ENCODE measurements around the gene GGPS1. TPM values are rescaled to one million over a fixed set of nuclear protein-coding genes. Genes with fewer than 3 reads are reported as not detected.

GGPS1 gene
- total and polyA plus RNA-seq, 2 of the 8 experiments (the other 6 are each of a cell fraction or from before 2014, with no cell fraction given): 20.9 to 43.6 TPM

DNA sequence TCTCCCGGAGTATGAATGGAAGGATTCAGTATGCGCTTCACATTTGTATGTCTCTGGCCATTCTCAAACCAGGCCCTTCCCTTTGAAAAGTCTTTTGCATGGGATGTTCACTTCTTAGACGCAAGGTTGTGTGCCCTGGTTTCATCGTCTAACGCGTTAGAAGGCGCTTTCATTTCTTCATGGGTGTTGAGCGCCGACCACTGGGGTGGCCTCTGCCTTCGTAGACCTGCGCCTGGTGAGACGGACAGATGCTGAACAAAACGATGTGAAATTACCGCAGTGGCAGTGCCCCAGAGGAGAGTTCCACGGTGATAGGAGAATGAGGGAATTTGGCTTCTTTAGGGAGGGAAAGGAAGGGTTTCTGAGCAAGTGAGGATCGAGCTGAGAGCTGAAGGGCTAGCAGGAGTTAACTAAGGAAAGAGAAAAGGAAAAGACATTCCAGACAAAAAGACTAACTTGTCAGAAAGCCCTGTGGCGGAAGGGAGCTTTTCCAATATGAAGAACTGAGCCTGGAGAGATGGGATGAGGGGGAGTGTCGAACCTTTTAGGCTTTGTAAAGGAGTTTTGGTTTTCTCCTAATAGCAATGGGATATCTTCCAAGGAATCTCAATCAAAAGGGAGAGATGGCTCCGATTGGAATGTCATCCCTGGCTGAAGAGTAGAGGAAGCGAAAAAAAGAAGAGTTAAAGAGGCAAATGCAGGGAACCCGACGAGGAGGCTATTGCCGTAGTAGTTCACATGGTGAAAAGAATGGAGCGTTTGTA is 951 bp downstream of the GGPS1 start:
- H4K5ac ChIP-seq (ENCODE audit: insufficient read length, low read depth, low read length): no peak overlapping the region
- H3K14ac ChIP-seq (ENCODE audit: insufficient read length): no peak overlapping the region
- H2BK5ac ChIP-seq (ENCODE audit: low read depth, low read length): peak overlapping the region; percentile 97
- no peak overlapping the region; the same call in 1 of the 2 replicates for H2AK5ac ChIP-seq (ENCODE audit: low read depth, low read length)
- peak overlapping the region; percentile 73 to 96 for H3K4me2 ChIP-seq (ENCODE audit: insufficient read depth in 1 of 2, low read depth in 2 of 2, low read length in 2 of 2)
- peak overlapping the region; percentile 6; the same call in 1 of the 2 replicates for H2AFZ ChIP-seq (ENCODE audit: low read length)
- 10% methylated on average over 24 of the region's 24 CpGs; no CpG with 5 or more reads in 1 of the 2 experiments for WGBS, 2 experiments (ENCODE audit: extremely low coverage in 1 of 2, insufficient coverage in 1 of 2, insufficient read length in 1 of 2, insufficient replicate concordance in 2 of 2, low coverage in 1 of 2, low lambda C conversion rate in 2 of 2, missing lambda C conversion rate in 1 of 2)
- POLR2A ChIA-PET (ENCODE audit: partially characterized antibody): interaction anchor here (0.7 to 6.8 kb wide), 22 partner anchors 10 to 200 kb away, joined by 3 to 39 read pairs (median 4); partner anchors contain the start of genes B3GALNT2, TBCE and TOMM20
- no peaks in the 10 kb centered on the region for H3K9me3 ChIP-seq (ENCODE audit: insufficient read depth in 2 of 2, low read depth in 1 of 2, low read length in 1 of 2)
- peak overlapping the region; percentile 73; the same call in 1 of the 2 replicates for H3K18ac ChIP-seq (ENCODE audit: extremely low read depth, low read length)
- no peaks in the 10 kb centered on the region for H3K27me3 ChIP-seq (replicated peaks in 1 of 4; ENCODE audit: control insufficient read depth in 3 of 4, extremely low read depth in 1 of 4, insufficient read depth in 3 of 4, low read length in 3 of 4)
- H4K20me1 ChIP-seq (replicated peaks in 1 of 2; ENCODE audit: control insufficient read depth in 1 of 2, insufficient read depth in 2 of 2, low read length in 2 of 2): peaks cover 0 to 6% of the 10 kb centered on the region in 2 experiments
- peak overlapping the region; percentile 88 for H3K27ac ChIP-seq (ENCODE audit: low read depth, low read length)
- no peak overlapping the region for H2BK15ac ChIP-seq (ENCODE audit: low read length)
- peak overlapping the region; percentile 78 to 95 (median 86) for H3K4me3 ChIP-seq (ENCODE audit: extremely low read depth in 1 of 4, insufficient read depth in 2 of 4, low read depth in 3 of 4, low read length in 4 of 4)
- no peak overlapping the region for H3K4ac ChIP-seq (replicated peaks; ENCODE audit: insufficient read length, low read depth, low read length)
- CTCF ChIA-PET (ENCODE audit: partially characterized antibody): interaction anchor here (0.8 to 5.1 kb wide), 5 partner anchors 8 to 87 kb away, joined by 3 to 34 read pairs (median 4); no protein-coding TSS in a partner anchor
- no peak overlapping the region for H2BK120ac ChIP-seq (replicated peaks; ENCODE audit: low read depth, low read length)
- H2BK12ac ChIP-seq (ENCODE audit: low read depth, low read length): no peak overlapping the region; the same call in 1 of the 2 replicates
- peak overlapping the region; percentile 13 for H3K56ac ChIP-seq (replicated peaks; ENCODE audit: insufficient read length, low read depth, low read length)
- no peak overlapping the region for H3K23ac ChIP-seq (ENCODE audit: insufficient read length)
- FAIRE-seq: no peak
- H4K8ac ChIP-seq (ENCODE audit: extremely low read depth, insufficient read depth, low read length): no peak overlapping the region
- no peak overlapping the region for H2BK20ac ChIP-seq (ENCODE audit: low read length)
- peak overlapping the region; percentile 86 to 99 (median 97) for H3K9ac ChIP-seq (replicated peaks in 1 of 4; ENCODE audit: extremely low read depth in 1 of 4, low read depth in 3 of 4, low read length in 3 of 4)
- peak in 1 of 2 experiments; percentile 55 for DNase-seq (ENCODE audit: low read depth in 1 of 2, low spot score in 2 of 2)
- H3K23me2 ChIP-seq (ENCODE audit: low read depth, low read length): peaks cover 5% of the 10 kb centered on the region
- peaks cover 21 to 86% of the 10 kb centered on the region in 2 experiments for H3K79me2 ChIP-seq (ENCODE audit: control insufficient read depth in 1 of 2, insufficient read depth in 2 of 2, low read length in 2 of 2)
- H3K4me1 ChIP-seq (replicated peaks in 1 of 4; ENCODE audit: control insufficient read depth in 3 of 4, insufficient read depth in 4 of 4, low read length in 3 of 4): peaks cover 0 to 8% (median 1%) of the 10 kb centered on the region in 4 experiments; a peak in 3 of 7 replicates
- no peaks in the 10 kb centered on the region for H3K79me1 ChIP-seq (ENCODE audit: low read depth, low read length)
- no peak overlapping the region for H4K91ac ChIP-seq (replicated peaks; ENCODE audit: insufficient read length, low read length)
- H3K36me3 ChIP-seq (ENCODE audit: control insufficient read depth in 2 of 4, insufficient read depth in 4 of 4, low read length in 3 of 4): peaks cover 0 to 8% (median 0%) of the 10 kb centered on the region in 4 experiments; a peak in 2 of 8 replicates
- TF ChIP-seq TAF7 (optimal IDR thresholded peaks at IDR 0.05; ENCODE audit: borderline replicate concordance, low read depth, low read length): no peak
- no peak for TF ChIP-seq CBX8 (IDR thresholded peaks at IDR 0.05; ENCODE audit: borderline replicate concordance, low read depth, low read length)
- TF ChIP-seq KDM1A (IDR thresholded peaks at IDR 0.05; ENCODE audit: borderline replicate concordance, low read length): no peak
- no peak for TF ChIP-seq CREB1 (IDR thresholded peaks at IDR 0.05)
- TF ChIP-seq TAF1 (IDR thresholded peaks at IDR 0.05; ENCODE audit: low read depth, low read length): no peak
- no peak for TF ChIP-seq NANOG (IDR thresholded peaks at IDR 0.05; ENCODE audit: insufficient read depth, low read depth, low read length, poor library complexity, severe bottlenecking)
- TF ChIP-seq YY1 (IDR thresholded peaks at IDR 0.05; ENCODE audit: low read depth, low read length): no peak
- peak in 1 of 2 experiments; percentile 40; a peak in 1 of 4 replicates for TF ChIP-seq SIN3A (conservative IDR thresholded peaks at IDR 0.05 in 1 of 2, IDR thresholded peaks at IDR 0.05 in 1 of 2; ENCODE audit: low read depth in 1 of 2, low read length in 2 of 2)
- TF ChIP-seq E2F6 (IDR thresholded peaks at IDR 0.05): no peak
- TF ChIP-seq GTF2F1 (IDR thresholded peaks at IDR 0.05; ENCODE audit: borderline replicate concordance, low read depth, low read length): no peak
- no peak for TF ChIP-seq CHD1 (IDR thresholded peaks at IDR 0.05; ENCODE audit: low read depth, low read length)

Measured in H1 (cell line).